Measurements from ENCODE around the gene OSBP. TPM values are rescaled to one million over a fixed set of nuclear protein-coding genes. Genes with fewer than 3 reads are reported as not detected.
A peak's percentile ranks its signal among the peaks of the same experiment; 100 is the strongest.

Gene OSBP
- total RNA-seq, 1 donor from 2014 or later: 12.3 TPM

DNA sequence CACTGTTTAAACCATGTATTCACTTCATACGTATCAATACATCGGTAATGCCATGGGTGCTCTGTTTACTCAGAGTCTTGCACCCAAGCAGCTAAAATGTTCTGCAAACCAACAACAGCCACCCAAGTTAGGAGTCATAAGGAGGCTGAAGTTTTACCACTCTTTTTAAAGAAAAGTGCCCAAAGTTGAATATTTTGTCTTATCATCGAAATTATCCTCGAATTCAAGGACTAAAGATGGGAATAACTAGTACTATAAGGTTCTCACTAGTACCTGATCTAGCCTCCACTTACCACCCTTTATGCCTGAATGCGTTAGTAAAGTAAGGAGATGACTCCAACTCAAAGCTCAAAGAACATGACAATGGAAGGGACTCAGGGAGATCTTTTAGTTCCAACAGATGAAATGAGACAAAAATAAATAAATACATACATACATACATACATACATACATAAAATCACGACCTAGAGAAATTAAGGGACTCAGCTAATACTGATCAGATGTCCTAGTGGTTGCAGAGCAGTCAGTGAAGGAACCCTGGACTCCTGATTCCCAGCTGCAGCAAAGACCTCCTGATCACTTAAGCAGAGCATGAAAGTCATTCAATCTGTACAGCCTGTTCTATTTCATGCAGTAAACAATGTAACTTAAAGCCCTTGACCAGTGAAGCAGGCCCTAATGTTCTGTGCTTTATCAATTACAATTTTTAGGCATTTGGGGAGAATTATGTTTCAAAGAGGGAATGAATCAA lies 7.7 kb downstream of the OSBP start:
- H3K4me3 ChIP-seq (ENCODE audit: low read depth, low read length): no peak overlapping the region
- TF ChIP-seq CTCF (conservative IDR thresholded peaks at IDR 0.05; ENCODE audit: low read depth, low read length): no peak
- DNase-seq (ENCODE audit: low read depth): no peak

DNA sequence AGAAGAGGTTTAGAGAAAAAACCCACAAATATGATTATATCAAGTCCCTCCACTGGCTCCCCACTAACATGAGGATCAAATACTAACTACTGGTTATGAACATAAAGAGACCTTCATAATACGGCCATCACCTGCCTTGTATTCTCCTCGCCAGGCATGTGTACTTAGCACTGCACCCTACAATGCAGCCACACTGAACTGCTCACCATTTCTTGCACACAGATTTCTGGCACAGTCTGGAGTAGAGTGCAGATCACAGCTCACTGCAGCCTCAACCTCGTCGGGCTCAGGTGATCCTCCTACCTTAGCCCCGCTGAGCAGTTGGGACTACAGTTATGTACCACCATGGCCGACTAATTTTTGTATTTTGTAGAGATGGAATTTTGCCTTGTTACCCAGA lies 13.1 kb downstream of the OSBP start:
- no peak for TF ChIP-seq CTCF (conservative IDR thresholded peaks at IDR 0.05; ENCODE audit: low read depth, low read length)
- DNase-seq (ENCODE audit: low read depth): no peak
- no peak overlapping the region for H3K4me3 ChIP-seq (ENCODE audit: low read depth, low read length)

GRCh38 chr11:59601788-59602187 lies 13.8 kb downstream of the OSBP start:
- TF ChIP-seq CTCF (conservative IDR thresholded peaks at IDR 0.05; ENCODE audit: low read depth, low read length): no peak
- H3K4me3 ChIP-seq (ENCODE audit: low read depth, low read length): no peak overlapping the region
- DNase-seq (ENCODE audit: low read depth): peak; percentile 44

DNA sequence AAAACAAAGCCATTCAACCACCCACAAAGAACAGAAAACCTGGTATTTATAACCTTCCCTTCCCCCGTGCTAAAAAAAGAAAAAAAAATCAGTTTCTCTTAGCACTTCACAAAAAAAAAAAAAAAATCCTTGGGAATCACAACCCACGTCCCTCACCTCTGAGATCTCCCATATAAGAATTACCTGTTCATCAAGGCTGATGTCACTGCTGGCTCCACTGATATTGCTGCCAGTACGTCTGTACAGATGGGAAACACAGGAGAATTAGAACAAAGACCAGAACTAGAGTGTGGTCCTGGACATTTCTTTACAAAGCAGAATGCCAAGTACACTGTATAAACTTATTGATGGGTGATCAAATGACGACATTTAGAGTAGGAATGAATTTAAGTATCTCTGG lies 14.9 kb downstream of the OSBP start:
- DNase-seq (ENCODE audit: low read depth): no peak
- no peak for TF ChIP-seq CTCF (conservative IDR thresholded peaks at IDR 0.05; ENCODE audit: low read depth, low read length)
- H3K4me3 ChIP-seq (ENCODE audit: low read depth, low read length): no peak overlapping the region

DNA sequence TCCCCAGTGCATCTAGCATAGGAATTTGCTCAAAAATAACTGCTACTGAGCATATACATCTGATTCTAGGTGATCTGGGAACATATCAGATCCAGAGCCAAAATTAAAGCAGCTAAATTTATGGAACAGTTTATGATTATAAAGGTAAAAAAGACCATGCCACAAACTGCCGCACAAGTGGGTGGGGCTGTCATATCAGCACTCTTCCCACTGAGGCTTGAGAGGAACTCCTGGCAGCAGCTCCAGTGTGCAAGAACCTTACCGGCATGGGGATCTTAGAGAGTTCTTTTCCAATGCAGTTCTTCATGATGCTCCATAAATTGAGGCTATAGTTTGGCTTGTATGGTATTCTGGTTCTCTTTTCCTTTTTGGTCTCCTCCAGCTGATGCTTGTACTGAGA lies 15.3 kb downstream of the OSBP start:
- no peak for TF ChIP-seq CTCF (conservative IDR thresholded peaks at IDR 0.05; ENCODE audit: low read depth, low read length)
- no peak for DNase-seq (ENCODE audit: low read depth)
- no peak overlapping the region for H3K4me3 ChIP-seq (ENCODE audit: low read depth, low read length)

DNA sequence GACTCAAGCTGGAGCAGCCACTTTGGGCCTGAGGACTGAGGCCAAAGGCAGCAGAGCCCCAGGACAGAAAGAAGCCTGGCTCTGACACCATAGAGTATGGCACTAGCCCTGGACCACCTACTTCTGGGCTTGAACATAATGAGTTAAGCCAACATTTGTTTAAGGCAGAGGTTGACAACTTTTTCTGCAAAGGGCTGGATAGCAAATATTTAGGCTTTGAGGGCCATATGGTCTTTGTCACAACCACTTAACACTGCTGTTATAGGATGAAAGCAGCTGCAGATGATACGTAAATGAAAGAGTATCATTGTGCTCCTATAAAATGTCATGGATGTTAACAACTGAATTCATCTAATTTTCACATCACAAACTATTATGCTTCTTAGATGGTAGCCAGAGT lies 16.6 kb downstream of the OSBP start:
- no peak overlapping the region for H3K4me3 ChIP-seq (ENCODE audit: low read depth, low read length)
- TF ChIP-seq CTCF (conservative IDR thresholded peaks at IDR 0.05; ENCODE audit: low read depth, low read length): no peak
- DNase-seq (ENCODE audit: low read depth): no peak

GRCh38 chr11:59584294-59584693 lies 31.3 kb downstream of the OSBP start:
- TF ChIP-seq CTCF (conservative IDR thresholded peaks at IDR 0.05; ENCODE audit: low read depth, low read length): no peak
- H3K4me3 ChIP-seq (ENCODE audit: low read depth, low read length): no peak overlapping the region
- DNase-seq (ENCODE audit: low read depth): no peak

All from epithelial cell of proximal tubule (primary cell).